Subcutaneous abdominal adipose tissue (tissue), 5 donors: ENCODE data around the gene CLDN15.
"Not testable (repeated sequence)": the region's sequence is repeated elsewhere in the genome, so short reads cannot be mapped to it uniquely, and the experiment has no call there.

Experiments
- H3K27ac ChIP-seq: one replicate; pipeline ENCODE4 v1.7.0; 2013; ENCODE audit warnings: low read depth, mild to moderate bottlenecking, inconsistent platforms, low read length, moderate library complexity
- H3K27me3 ChIP-seq, 5 donors: one replicate each; pipeline ENCODE4 v1.7.0; 2013; ENCODE audit warnings: low read length in 5 of 5, inconsistent platforms in 1 of 5; ENCODE audit not compliant: control insufficient read depth in 5 of 5, insufficient read depth in 4 of 5
- H3K36me3 ChIP-seq, 5 donors: one replicate each; pipeline ENCODE4 v1.7.0; 2013; ENCODE audit warnings: low read length in 5 of 5; ENCODE audit not compliant: control insufficient read depth in 5 of 5, insufficient read depth in 5 of 5
- H3K4me1 ChIP-seq, 5 donors: one replicate each; pipeline ENCODE4 v1.7.0; 2013; ENCODE audit warnings: low read length in 5 of 5, mild to moderate bottlenecking in 3 of 5, moderate library complexity in 1 of 5; ENCODE audit not compliant: control insufficient read depth in 5 of 5, insufficient read depth in 5 of 5
- H3K4me3 ChIP-seq, 5 donors: one replicate each; pipeline ENCODE4 v1.7.0; 2013; ENCODE audit warnings: low read length in 5 of 5, low read depth in 1 of 5
- H3K9ac ChIP-seq, 5 donors: one replicate each; pipeline ENCODE4 v1.7.0; 2013; ENCODE audit warnings: low read length in 5 of 5, mild to moderate bottlenecking in 4 of 5, moderate library complexity in 3 of 5
- H3K9me3 ChIP-seq, 5 donors: one replicate each; pipeline ENCODE4 v1.7.0; 2013; ENCODE audit warnings: low read length in 5 of 5; ENCODE audit not compliant: control insufficient read depth in 5 of 5
- donor health status: healthy.
- donor health status: healthy.
- donor health status: healthy.
- donor health status: healthy.
- donor health status: healthy.

CLDN15 gene

DNA sequence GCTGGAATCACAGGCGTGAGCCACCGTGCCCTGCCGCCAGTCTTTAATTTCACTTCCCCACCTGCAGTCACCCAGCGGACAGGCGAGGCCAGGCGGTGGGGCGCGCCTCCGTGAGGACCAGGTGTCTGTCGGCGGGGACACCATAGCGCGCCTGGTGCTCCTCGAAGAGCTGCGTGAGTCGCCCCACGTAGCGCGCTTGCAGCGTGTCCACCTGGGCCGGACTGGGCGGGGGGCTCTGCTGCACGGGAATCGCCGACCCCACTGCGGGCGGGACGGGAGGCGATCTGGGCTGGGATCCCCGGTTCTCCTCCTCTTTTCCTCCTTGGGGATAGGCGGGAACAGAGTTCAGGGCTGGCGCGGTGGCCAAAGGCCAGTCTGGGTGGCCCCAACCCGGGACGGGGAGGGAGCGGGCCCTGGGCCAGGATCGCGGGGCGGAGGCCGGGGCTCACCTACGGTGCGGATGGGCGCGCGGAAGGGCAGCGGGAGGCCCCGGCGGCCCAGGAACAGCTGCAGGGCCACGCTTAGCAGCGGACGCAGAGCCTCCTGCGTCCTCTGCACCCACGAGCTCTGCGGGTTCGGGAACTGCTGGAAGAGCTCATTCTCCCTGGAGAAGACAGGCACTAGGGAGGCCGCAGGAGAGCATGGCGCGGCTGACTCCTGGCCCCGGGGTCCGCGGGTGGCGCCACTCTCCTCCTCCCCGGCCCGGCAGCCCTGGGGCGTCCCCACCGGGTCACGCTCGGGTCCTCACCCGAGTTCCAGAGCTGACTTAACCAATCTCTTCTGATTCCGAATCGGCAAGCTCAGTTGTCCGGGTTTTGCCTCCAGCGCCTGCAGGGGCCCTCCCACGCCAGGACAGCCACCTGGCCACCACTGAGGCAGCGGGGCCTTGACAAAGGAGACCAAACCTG, 35.7 kb downstream of the CLDN15 start:
- H3K4me3 ChIP-seq = peak overlapping the region in 2 of 5 donors; percentile 36
- no peak overlapping the region for H3K27ac ChIP-seq
- H3K27me3 ChIP-seq = peaks cover 23 to 41% (median 35%) of the 10 kb centered on the region in 5 donors
- H3K4me1 ChIP-seq = peaks cover 0 to 20% (median 12%) of the 10 kb centered on the region in 5 donors
- no peaks in the 10 kb centered on the region for H3K9me3 ChIP-seq
- no peak overlapping the region for H3K9ac ChIP-seq
- peaks cover 0 to 11% (median 9%) of the 10 kb centered on the region in 5 donors for H3K36me3 ChIP-seq

DNA sequence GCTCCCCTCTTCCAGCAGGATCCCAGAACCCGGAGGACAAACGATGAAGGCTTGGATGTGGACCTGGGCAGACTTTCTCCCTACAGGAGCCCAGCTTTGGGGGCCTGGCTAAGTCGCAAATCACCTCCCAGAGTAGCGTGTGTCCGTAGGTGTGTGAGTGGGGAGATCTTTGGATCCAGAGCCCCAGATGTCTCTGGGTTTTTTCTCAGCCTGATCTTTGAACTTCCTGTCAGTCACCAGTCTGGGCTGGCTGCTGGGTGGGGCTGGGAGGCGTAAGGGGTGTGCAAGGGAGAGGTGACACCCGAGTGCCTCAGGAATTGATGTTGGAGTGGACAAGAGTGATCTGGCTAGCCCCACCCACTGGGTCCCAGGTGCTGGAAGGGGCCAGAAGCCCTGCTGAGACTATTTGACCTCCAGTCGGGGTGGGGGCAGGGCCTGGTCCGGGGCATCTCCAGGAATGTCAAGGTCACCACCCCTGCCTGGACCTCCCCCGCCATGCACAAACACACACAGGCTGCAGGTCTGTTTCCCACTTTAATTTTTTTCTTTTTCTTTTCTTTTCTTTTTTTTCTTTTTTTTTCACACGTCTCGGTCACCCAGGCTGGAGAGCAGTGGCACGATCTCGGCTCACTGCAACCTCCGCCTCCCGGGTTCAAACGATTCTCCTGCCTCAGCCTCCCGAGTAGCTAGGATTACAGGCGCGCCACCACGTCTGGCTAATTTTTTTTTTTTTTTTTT, 36.6 kb downstream of the CLDN15 start, which contains the start of gene MOGAT3:
TSS of gene MOGAT3 (minus strand) at position 175 of the 738 bp plus-strand sequence. CDS start 182 bp downstream, outside the sequence.
- Histone ChIP-seq H3K4me1 (peaks cover 0 to 20% (median 12%) of the 10 kb centered on the region in 5 donors), H3K36me3 (peaks cover 0 to 4% (median 2%) of the 10 kb centered on the region in 5 donors), H3K27ac (no peak within 1 kb of the TSS), H3K27me3 (peaks cover 23 to 41% (median 36%) of the 10 kb centered on the region in 5 donors), H3K9ac (no peak within 1 kb of the TSS), H3K4me3 (peak within 1 kb of the TSS in 2 of 5 donors; percentile 36), H3K9me3 (no peaks in the 10 kb centered on the region)

DNA sequence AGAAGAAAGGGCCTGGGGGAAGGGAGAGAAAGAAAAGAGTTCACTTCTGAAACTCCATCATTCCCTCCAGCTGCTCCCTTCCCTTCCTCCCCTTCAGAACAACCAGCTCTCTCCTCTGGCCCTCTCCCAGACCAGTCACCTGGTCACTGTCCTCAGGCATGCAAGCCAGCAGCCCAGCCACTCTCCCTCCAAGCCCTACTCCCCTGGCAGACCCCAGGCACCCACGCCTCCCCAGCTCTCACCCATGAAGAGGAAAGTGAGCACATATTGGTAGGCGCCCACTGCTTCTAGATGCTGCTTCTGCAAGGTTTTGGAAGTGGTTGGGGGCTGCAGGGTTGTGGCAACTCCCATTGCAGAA, 37.1 kb downstream of the CLDN15 start:
- Histone ChIP-seq H3K36me3 (no peaks in the 10 kb centered on the region), H3K27ac (no peak overlapping the region), H3K4me3 (no peak overlapping the region), H3K27me3 (peaks cover 23 to 41% (median 37%) of the 10 kb centered on the region in 5 donors), H3K9me3 (no peaks in the 10 kb centered on the region), H3K4me1 (peaks cover 0 to 20% (median 12%) of the 10 kb centered on the region in 5 donors), H3K9ac (no peak overlapping the region)

DNA sequence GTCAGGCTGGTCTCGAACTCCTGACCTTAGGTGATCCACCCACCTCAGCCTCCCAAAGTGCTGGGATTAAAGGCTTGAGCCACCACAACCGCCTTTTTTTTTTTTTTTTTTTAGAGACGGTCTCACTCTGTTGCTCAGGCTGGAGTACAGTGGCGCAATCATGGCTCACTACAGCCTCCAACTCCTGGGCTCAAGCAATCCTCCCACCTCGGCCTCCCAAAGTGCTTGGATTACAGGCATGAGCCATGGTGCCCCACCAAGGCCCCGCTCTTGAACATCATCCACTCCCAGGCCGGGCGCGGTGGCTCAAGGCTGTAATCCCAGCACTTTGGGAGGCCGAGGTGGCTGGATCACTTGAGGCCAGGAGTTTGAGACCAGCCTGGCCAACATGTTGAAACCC, 38.1 kb downstream of the CLDN15 start:
- not testable (repeated sequence) for H3K4me3 ChIP-seq, H3K9ac ChIP-seq, H3K9me3 ChIP-seq, H3K27ac ChIP-seq, H3K36me3 ChIP-seq
- Histone ChIP-seq H3K27me3 (peaks cover 23 to 41% (median 37%) of the 10 kb centered on the region in 5 donors), H3K4me1 (peaks cover 0 to 20% (median 12%) of the 10 kb centered on the region in 5 donors)

DNA sequence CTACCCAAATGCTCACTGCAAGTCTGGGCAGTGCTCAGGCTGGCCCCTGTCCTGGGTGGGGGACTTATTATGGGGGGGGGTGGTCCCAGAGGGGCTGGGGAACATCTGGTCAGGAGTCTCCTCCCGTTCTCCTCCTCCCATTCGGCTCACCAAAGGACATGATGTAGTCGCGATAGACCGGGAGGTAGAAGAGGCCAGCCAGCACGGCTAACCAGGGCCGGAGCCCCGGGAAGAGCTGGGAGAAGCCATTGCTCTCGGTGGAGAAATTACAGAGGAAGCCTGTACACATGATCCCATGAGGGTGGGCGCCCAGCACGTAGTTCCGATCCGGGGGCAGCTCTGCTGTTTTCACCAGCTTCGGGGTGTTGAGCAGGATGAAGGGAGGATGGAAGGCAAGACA, 39.1 kb downstream of the CLDN15 start:
- Histone ChIP-seq H3K27ac (no peak overlapping the region), H3K9ac (no peak overlapping the region), H3K9me3 (no peaks in the 10 kb centered on the region), H3K4me3 (no peak overlapping the region), H3K36me3 (no peaks in the 10 kb centered on the region), H3K27me3 (peaks cover 23 to 38% (median 36%) of the 10 kb centered on the region in 5 donors), H3K4me1 (peaks cover 0 to 12% (median 10%) of the 10 kb centered on the region in 5 donors)

DNA sequence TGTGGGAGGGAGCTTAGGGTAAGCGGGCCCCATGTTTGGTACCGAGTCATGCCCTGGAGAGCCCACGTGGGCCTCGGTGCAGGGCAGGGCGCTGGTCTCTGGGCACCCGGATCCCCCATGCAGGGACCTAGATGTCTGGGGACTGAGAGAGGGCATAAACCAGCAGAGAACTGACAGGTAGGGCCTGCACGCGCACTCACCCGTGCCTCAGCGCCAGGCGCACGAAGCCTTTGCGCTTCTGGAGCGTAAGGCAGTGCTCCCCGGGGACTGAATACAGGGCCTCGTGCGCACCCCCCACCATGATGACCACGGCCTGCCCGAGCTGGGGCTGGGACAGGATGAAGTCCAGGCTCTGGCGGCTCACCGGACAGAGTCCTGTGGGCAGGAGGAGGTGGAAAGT, 39.6 kb downstream of the CLDN15 start:
- H3K4me1 ChIP-seq = peaks cover 0 to 9% (median 9%) of the 10 kb centered on the region in 5 donors
- no peak overlapping the region for H3K9ac ChIP-seq
- peaks cover 20 to 34% (median 31%) of the 10 kb centered on the region in 5 donors for H3K27me3 ChIP-seq
- H3K4me3 ChIP-seq = no peak overlapping the region
- no peaks in the 10 kb centered on the region for H3K9me3 ChIP-seq
- H3K36me3 ChIP-seq = no peaks in the 10 kb centered on the region
- no peak overlapping the region for H3K27ac ChIP-seq

DNA sequence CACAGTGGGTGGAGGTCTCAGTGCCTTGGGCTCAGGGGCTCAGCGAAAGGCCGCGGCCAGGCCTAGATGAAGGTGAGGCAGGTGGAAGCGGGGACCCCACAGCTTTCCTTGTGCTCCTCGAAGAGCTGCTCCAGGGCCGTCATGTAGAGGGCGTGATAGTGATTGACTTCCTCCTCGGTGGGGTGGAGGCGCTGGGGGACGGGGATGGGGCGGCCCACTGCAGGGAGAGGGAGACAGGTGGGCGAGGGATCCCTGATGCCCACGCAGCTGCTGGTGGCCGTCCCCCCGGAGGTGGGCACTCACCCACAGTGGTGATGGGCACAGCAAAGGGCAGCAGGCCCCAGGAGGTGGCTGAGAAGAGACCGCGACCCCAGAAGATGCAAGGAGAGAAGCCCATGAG, 41.7 kb downstream of the CLDN15 start:
- Histone ChIP-seq H3K9ac (no peak overlapping the region), H3K27ac (no peak overlapping the region), H3K36me3 (no peaks in the 10 kb centered on the region)

DNA sequence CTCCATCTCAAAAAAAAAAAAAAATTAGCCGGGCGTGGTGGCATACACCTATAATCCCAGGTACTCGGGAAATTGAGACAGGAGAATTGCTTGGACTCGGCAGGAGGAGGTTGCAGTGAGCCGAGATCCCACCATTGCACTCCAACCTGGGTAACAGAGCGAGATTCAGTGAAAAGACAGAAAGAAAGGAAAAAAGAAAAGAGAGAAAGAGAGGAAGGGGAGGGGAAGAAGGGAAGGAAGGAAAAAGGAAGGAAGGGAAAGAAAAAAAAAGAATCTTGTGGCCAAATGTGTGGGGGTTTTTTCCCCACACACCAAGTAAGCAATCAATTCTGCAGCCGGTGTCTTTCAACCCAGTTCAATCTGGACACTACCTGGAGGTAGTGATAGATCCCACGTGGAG, 48.5 kb downstream of the CLDN15 start:
- Histone ChIP-seq H3K4me3 (no peak overlapping the region), H3K4me1 (no peaks in the 10 kb centered on the region), H3K36me3 (no peaks in the 10 kb centered on the region), H3K9ac (no peak overlapping the region), H3K27me3 (peaks cover 0 to 8% (median 3%) of the 10 kb centered on the region in 5 donors), H3K27ac (no peak overlapping the region), H3K9me3 (no peaks in the 10 kb centered on the region)

More for the DNA sequence above, 41.7 kb downstream of the CLDN15 start:
- H3K27me3 ChIP-seq = peaks cover 12 to 16% (median 14%) of the 10 kb centered on the region in 5 donors
- H3K4me1 ChIP-seq = no peaks in the 10 kb centered on the region
- no peaks in the 10 kb centered on the region for H3K9me3 ChIP-seq
- no peak overlapping the region for H3K4me3 ChIP-seq

DNA sequence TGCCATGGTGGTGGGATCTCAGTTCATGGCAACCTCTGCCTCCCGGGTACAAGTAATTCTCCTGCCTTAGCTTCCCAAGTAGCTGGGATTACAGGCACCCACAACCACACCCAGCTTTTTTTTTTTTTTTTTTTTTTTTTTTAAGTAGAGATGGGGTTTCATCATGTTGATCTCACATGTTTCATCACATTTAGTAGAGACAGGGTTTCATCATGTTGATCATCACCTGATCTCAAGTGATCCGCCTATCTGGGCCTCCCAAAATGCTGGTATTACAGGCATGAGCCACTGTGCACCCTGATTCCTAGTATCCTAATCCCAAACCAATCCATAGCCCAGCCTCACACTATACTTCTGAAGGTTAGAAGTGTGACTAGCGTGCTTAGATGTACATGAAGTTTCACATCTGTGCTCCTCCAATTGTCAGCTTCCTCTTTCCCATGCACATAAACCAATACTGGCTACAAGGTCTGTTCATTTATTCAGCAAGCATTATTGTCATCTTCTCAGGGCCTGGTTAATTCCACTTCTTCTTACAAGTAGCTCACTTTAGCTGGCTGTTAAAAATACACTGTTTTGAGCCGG, 50.7 kb downstream of the CLDN15 start:
- Histone ChIP-seq H3K27me3 (peaks cover 0 to 14% (median 4%) of the 10 kb centered on the region in 5 donors), H3K9ac (no peak overlapping the region), H3K4me1 (no peaks in the 10 kb centered on the region), H3K9me3 (no peaks in the 10 kb centered on the region), H3K27ac (no peak overlapping the region), H3K36me3 (no peaks in the 10 kb centered on the region), H3K4me3 (no peak overlapping the region)
